ENCODE measurements around the gene RDM1.

- TF ChIP-seq HOXA7 (CRISPR knock-in tag; IDR thresholded peaks at IDR 0.05) (no peak), CTCF (IDR thresholded peaks at IDR 0.05) (no peak), HMGXB4 (CRISPR knock-in tag; IDR thresholded peaks at IDR 0.05; ENCODE audit: borderline replicate concordance) (no peak), POLR2A (IDR thresholded peaks at IDR 0.05; ENCODE audit: low read length) (no peak), REST (IDR thresholded peaks at IDR 0.05) (no peak), EP300 (IDR thresholded peaks at IDR 0.05) (no peak), CEBPB (IDR thresholded peaks at IDR 0.05) (no peak), CHD2 (IDR thresholded peaks at IDR 0.05; ENCODE audit: low read length, partially characterized antibody) (no peak), MAFK (IDR thresholded peaks at IDR 0.05; ENCODE audit: partially characterized antibody) (no peak), FOSB (CRISPR knock-in tag; IDR thresholded peaks at IDR 0.05) (no peak), BCL3 (IDR thresholded peaks at IDR 0.05) (no peak), MYC (IDR thresholded peaks at IDR 0.05; ENCODE audit: borderline replicate concordance, low read length) (no peak)
Measured at GRCh38 chr17:35972945-35973332, 42.4 kb upstream of the RDM1 start.

All from A549 (cell line).